A673 (cell line): ENCODE results near the gene FTO. TPM values are rescaled to one million over a fixed set of nuclear protein-coding genes. Genes with fewer than 3 reads are reported as not detected.
A peak's percentile ranks its signal among the peaks of the same experiment; 100 is the strongest.

Experiments
- BruUV-seq: library from RNA; stranded (reverse); fragments of 400-500 nt; replicated peaks from 2 replicates; lab custom pipeline; 2021; lab: Mats Ljungman, UMichigan
- CTCF ChIA-PET: fragments of 300-600 bp; sonication (Branson Sonifier 250); formaldehyde crosslinking; loops from one replicate; lab custom pipeline; 2022; ENCODE audit warnings: antibody characterized with exemption; lab: Charles Lee
- POLR2A ChIA-PET: fragments of 300-600 bp; sonication (Branson Sonifier 250); formaldehyde crosslinking; loops from one replicate; lab custom pipeline; 2022; ENCODE audit warnings: antibody characterized with exemption; ENCODE audit not compliant: low non-redundant PET; lab: Charles Lee
- DNase-seq: peaks from one replicate; pipeline ENCODE4 v3.0.0-alpha.2; 2015; ENCODE audit warnings: low spot score
- H3K27ac ChIP-seq: fragments of 200-600 bp; sonication (generic); 2 replicates; pipeline ENCODE4 v1.5.1; 2016; ENCODE audit warnings: mixed run types, low read depth, mild to moderate bottlenecking, mixed read lengths, antibody characterized with exemption, low read length; ENCODE audit not compliant: poor library complexity, severe bottlenecking
- H3K27me3 ChIP-seq: fragments of 200-600 bp; sonication (generic); replicated peaks from 2 replicates; pipeline ENCODE4 v1.6.1; 2017; ENCODE audit warnings: mixed run types, low read depth, mild to moderate bottlenecking, mixed read lengths, antibody characterized with exemption, low read length; ENCODE audit not compliant: insufficient read depth, poor library complexity
- H3K36me3 ChIP-seq: fragments of 200-600 bp; sonication (generic); 2 replicates; pipeline ENCODE4 v1.6.1; 2016; ENCODE audit warnings: mixed run types, mild to moderate bottlenecking, mixed read lengths, antibody characterized with exemption, low read length; ENCODE audit not compliant: insufficient read depth, poor library complexity, severe bottlenecking
- H3K4me1 ChIP-seq: fragments of 200-600 bp; sonication (generic); 2 replicates; pipeline ENCODE4 v1.6.1; 2017; ENCODE audit warnings: mixed run types, mild to moderate bottlenecking, mixed read lengths, antibody characterized with exemption, low read length; ENCODE audit not compliant: insufficient read depth, poor library complexity, severe bottlenecking
- H3K4me3 ChIP-seq: fragments of 200-600 bp; sonication (generic); 2 replicates; pipeline ENCODE4 v1.5.1; 2016; ENCODE audit warnings: low read depth, mixed run types, mild to moderate bottlenecking, mixed read lengths, low read length; ENCODE audit not compliant: poor library complexity, severe bottlenecking
- H3K9me3 ChIP-seq: fragments of 200-600 bp; sonication (generic); 2 replicates; pipeline ENCODE4 v1.6.1; 2016; ENCODE audit warnings: mixed run types, low read depth, mild to moderate bottlenecking, mixed read lengths, antibody characterized with exemption, low read length; ENCODE audit not compliant: poor library complexity, severe bottlenecking
- EZH2 ChIP-seq: fragments of 200-600 bp; sonication (generic); IDR thresholded peaks from 2 replicates; pipeline ENCODE4 v1.6.1; 2017; ENCODE audit warnings: borderline replicate concordance, low read depth, mild to moderate bottlenecking, mixed read lengths, antibody characterized with exemption, low read length; ENCODE audit not compliant: poor library complexity, severe bottlenecking
- intact Hi-C: fragments of 100-400 bp; cut with micrococcal nuclease; formaldehyde crosslinking; loops from one replicate; pipeline ENCODE4 v1.10.0; 2022; ENCODE audit not compliant: unreplicated experiment
- total RNA-seq: library from RNA; stranded (reverse); gene quantifications from 2 replicates; pipeline ENCODE4 v1.2.3, GENCODE V29; 2021
- TF ChIP-seq, protein P1 (sequence below): fragments of 300-800, 200-600 bp; sonication (generic); conservative IDR thresholded peaks from 2 replicates; pipeline ENCODE4 v1.5.1; 2017; ENCODE audit warnings: low read depth, mild to moderate bottlenecking, antibody characterized with exemption, low read length, moderate library complexity, mixed read lengths

The FTO gene
- total RNA-seq, 1 experiment from 2014 or later: 73.4 TPM

GRCh38 chr16:53755026-53755910 lies 51.3 kb downstream of the FTO start:
- ChIA-PET POLR2A (no interaction called here), CTCF (no interaction called here)
- no peak overlapping the region for H3K4me3 ChIP-seq
- peaks cover 29% of the 10 kb centered on the region for H3K4me1 ChIP-seq
- no peaks in the 10 kb centered on the region for H3K27me3 ChIP-seq
- no peak for TF ChIP-seq EZH2
- TF ChIP-seq, protein P1, sequence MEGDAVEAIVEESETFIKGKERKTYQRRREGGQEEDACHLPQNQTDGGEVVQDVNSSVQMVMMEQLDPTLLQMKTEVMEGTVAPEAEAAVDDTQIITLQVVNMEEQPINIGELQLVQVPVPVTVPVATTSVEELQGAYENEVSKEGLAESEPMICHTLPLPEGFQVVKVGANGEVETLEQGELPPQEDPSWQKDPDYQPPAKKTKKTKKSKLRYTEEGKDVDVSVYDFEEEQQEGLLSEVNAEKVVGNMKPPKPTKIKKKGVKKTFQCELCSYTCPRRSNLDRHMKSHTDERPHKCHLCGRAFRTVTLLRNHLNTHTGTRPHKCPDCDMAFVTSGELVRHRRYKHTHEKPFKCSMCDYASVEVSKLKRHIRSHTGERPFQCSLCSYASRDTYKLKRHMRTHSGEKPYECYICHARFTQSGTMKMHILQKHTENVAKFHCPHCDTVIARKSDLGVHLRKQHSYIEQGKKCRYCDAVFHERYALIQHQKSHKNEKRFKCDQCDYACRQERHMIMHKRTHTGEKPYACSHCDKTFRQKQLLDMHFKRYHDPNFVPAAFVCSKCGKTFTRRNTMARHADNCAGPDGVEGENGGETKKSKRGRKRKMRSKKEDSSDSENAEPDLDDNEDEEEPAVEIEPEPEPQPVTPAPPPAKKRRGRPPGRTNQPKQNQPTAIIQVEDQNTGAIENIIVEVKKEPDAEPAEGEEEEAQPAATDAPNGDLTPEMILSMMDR: no peak
- intact Hi-C loops: no loop called here
- no peaks in the 10 kb centered on the region for H3K36me3 ChIP-seq
- H3K27ac ChIP-seq: no peak overlapping the region
- no peaks in the 10 kb centered on the region for H3K9me3 ChIP-seq
- peak; percentile 42 for DNase-seq
- BruUV-seq: no TSS peak

DNA sequence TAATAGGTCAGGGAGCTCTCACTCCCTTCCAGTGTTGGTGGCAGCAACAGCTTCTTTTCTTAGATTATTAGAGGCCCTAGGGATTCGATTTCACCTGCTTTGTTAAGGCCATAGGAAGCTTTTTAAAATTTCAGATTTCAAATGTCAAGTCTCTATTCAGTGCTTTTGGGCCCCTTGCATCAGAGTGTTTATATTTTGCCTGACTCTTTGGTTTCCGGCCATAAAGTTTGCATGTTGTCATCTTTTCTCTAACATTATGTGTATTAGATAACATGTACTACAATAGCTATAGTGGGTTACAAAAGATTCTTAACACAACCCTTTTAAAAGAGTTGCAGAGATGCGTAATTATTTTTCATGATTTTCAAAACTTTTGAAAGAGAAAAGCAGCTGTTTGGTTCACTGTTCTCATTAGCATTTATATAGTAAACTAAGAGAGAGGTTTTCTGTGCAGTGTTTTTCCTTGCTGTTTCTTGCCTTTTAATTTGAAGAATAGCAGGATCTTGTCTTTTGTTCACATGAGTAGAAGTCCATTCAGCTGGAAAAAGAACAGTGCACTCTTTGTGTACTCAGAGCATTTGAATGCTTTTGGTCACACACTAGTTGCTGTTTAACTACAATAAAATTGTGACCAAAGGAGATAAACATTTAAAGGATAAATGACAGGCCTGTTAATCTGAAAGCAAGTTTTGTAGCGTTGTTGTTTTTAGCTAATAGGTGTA lies 52.5 kb downstream of the FTO start:
- Histone ChIP-seq H3K36me3 (no peaks in the 10 kb centered on the region), H3K27me3 (no peaks in the 10 kb centered on the region), H3K9me3 (no peaks in the 10 kb centered on the region), H3K4me1 (peaks cover 29% of the 10 kb centered on the region), H3K4me3 (no peak overlapping the region), H3K27ac (peak overlapping the region; percentile 19)
- intact Hi-C loops: no loop called here
- DNase-seq: no peak
- ChIA-PET POLR2A (no interaction called here), CTCF (no interaction called here)
- no TSS peak for BruUV-seq
- no peak for TF ChIP-seq EZH2
- TF ChIP-seq, protein P1: no peak

- Histone ChIP-seq H3K27me3 (no peaks in the 10 kb centered on the region), H3K36me3 (no peaks in the 10 kb centered on the region), H3K4me1 (peaks cover 28% of the 10 kb centered on the region), H3K9me3 (no peaks in the 10 kb centered on the region), H3K4me3 (no peak overlapping the region), H3K27ac (no peak overlapping the region)
- DNase-seq: no peak
- CTCF ChIA-PET: no interaction called here
- intact Hi-C loops: no loop called here
- POLR2A ChIA-PET: no interaction called here
- no peak for TF ChIP-seq EZH2
- TF ChIP-seq, protein P1: no peak
- BruUV-seq: no TSS peak
These were observed 54.1 kb downstream of the FTO start for GRCh38 chr16:53757971-53758609.
